CD1c-positive myeloid dendritic cell (primary cell): Measurements from ENCODE around the gene OR14I1.

Source experiments
- DNase-seq: peaks from one replicate; pipeline ENCODE4 v3.0.0-alpha.2; 2016; ENCODE audit errors: extremely low spot score

The OR14I1 gene

GRCh38 chr1:248702714-248703113, at the start of gene OR14I1:
OR14I1 (minus strand) TSS chr1:248702766.
- DNase-seq, result no peak

GRCh38 chr1:248751635-248752034, 49.1 kb upstream of the OR14I1 start:
- DNase-seq, result no peak

DNA sequence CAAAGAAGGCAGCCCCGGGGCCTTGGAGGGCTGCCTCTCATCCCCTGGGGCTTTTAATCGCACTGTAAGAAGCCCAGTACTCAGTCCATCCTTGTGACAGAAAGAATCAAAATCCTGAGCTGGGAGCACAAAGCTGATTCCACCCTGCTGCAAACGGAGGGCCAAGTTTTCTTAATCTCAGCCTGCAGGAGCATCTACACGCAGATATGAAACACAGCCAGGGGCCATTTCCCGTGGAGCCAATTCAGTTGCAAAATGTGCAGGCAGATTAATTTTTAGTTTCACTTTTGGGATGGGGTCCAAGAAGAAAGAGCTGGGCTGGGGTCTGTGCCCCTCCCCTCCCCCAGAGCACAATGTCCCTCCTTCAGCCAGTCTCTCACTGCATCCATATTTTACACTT, 48.6 kb upstream of the OR14I1 start:
- DNase-seq, result no peak

DNA sequence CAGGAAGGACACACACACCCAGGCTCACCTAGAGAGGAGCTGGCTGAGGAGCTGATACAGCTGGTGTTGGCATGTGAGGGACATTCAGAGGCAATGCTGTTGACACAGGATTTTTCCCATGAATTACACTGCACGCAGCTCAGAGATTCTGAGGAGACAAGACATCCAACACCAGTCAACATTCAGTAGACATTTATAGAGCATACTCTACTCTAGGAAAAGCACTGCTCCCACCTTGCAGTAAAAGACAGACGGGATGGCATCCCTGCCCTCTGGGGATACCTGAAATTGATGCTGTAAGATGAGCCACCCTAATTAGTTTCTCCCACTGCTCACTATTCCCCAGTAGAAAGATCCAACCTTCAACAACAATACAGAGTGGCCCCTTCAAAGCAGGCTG, 47.9 kb upstream of the OR14I1 start:
- no peak for DNase-seq

- DNase-seq, result no peak
Observed at GRCh38 chr1:248748211-248748610, 45.6 kb upstream of the OR14I1 start.

GRCh38 chr1:248740876-248741275, 38.3 kb upstream of the OR14I1 start:
- no peak for DNase-seq

GRCh38 chr1:248739572-248740205, 37.1 kb upstream of the OR14I1 start:
- peak; percentile 34 for DNase-seq

- DNase-seq, result no peak
Observed at GRCh38 chr1:248737457-248737856, 34.9 kb upstream of the OR14I1 start.

- peak; percentile 24 for DNase-seq
Observed at GRCh38 chr1:248736977-248737376, 34.4 kb upstream of the OR14I1 start.

DNA sequence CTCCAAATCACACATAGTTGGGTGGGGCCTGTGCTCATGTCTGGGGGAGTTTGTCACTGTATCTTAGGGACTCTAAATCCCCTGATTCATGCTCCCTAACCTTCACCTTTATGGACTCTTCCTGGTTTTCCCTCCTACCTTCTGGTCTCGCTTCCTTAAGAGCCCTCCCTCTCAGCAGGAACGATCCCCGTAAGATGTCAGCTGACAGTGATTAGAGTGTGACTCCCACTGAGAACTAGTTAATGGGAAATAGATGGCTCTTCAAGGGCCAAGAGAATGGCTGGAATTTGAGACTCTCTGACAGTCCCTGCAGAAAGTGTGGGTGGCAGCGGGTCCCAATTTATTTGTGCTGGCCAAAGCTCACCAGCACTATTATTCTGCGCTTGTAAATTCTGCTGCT, 31.0 kb upstream of the OR14I1 start:
- DNase-seq, result no peak

- no peak for DNase-seq
Observed at GRCh38 chr1:248730507-248731335, 28.2 kb upstream of the OR14I1 start.

DNA sequence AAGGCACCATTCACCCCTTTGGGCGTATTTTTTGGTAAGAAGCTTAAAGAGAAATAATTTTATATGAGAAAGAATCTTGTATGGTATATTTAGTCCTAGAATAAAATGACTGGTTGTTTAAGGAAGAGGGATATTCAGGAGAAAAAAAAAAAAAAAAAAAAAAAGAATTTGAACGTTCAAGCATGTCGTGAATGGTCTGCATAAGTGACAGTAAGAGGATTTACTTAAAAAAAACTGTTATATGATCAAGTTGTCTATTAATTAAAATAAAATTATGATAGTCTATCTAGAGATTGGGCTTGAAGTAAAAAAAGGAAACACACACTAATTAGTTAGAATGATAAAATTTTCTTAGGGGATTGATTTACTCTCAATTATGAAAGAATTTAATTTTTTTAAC, 11.7 kb upstream of the OR14I1 start:
- no peak for DNase-seq

DNA sequence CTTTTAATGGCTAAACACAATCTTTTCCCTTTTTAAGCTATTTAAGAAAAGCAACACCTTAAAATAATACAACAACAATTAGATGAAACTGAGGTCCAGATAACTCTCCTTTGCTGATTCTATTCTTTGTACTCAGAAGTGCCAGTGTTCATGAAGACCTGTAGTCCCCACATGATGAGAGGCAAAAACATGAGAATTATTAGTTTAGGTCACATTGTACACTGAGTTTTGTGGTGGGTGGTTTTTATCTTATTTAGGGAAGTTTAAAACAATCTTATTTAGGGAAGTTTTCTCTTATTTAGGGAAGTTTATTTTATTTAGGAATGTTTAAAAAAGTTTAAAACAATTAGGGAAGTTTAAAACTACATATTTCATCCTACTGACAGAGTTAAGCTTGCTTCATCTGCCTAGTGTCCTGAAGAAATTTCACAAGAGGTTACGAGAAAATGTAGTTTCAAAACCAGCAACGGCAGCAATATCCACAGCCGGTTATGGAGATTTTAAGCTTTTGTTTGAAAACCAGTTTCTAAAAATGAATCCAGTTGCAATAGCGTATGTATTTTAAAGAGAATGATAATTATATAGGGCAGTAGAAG, 7.8 kb upstream of the OR14I1 start:
- peak; percentile 83 for DNase-seq

GRCh38 chr1:248704606-248705005, 2.0 kb upstream of the OR14I1 start:
- no peak for DNase-seq

DNA sequence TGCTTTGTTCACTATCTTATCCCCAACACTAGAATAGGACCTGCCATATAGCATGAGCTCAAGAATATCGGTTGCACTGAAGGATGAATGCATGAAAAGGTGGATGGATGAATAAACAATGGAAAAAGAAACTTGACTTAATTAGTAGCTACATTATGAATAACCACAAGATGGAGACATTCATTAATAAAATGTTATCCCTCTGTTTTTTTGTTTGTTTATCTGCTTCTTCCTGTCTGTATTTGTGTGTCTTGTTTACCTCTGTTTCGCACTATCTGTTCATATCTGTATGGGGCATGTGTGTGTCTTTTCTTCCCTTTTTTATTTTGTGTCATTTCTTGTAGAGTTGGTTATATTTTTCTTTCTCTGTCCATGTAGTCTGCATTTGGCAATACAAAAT, 1.1 kb upstream of the OR14I1 start:
- peak; percentile 20 for DNase-seq

- no peak for DNase-seq
Observed at GRCh38 chr1:248699099-248699498, 3.5 kb downstream of the OR14I1 start.

DNA sequence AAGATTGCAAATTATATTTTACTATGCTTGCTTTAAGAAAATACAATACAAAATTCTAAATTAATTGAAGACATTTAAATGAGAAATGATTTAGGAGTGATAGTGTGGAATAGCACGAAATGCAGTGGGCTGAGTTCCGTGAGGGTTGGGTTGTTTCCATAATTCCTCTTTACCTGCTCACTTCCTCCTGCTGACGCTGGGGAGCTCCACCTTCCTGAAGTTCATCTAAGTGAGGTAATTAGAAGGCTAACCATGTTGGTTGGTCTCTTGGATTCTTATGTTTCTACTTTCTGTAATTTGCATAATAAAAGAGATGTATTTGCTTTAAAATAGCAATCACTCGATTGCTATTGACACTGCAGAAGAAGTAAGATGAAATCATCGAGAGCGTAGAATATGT, 4.7 kb downstream of the OR14I1 start:
- DNase-seq, result no peak

DNA sequence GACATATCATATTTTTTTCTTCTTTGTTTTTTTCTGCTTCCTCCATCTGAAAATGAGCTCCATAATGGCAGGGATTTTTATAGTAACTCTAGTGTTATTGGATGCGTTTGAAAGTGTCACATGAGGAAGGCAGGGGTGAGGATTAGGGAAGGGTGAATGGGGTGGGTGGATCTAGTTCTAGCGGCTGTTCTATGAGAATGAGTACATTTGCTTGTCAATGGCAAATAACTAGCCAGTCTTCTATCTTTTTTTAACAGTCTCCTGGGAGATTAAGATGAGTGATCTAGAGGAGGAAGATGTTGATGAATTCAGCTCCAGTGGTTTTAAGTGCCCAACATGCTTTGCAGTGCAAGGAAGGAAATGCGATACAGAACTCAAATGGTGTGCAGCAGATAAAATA, 5.8 kb downstream of the OR14I1 start:
- peak; percentile 63 for DNase-seq

DNA sequence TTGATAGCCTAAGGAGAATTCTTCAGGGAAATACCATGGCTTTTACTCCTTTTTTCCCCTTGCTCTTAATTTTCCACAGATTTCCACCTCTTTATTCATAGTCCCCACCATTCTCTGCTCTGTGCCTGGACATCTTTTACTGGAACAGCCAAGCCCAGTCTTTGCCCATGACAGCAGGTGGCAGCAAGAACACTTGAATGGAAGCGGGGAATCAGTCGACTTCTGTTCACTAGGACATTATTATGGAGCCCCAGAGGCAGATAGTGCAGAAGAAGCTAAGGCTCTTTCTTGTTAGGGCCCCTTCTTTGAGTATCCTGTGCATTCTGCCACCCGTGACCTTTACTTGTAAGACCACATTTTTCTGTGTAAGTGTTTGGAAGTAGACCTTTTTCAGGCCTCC, 6.3 kb downstream of the OR14I1 start:
- peak; percentile 14 for DNase-seq

GRCh38 chr1:248695451-248696132, 7.0 kb downstream of the OR14I1 start:
- DNase-seq, result peak; percentile 34

DNA sequence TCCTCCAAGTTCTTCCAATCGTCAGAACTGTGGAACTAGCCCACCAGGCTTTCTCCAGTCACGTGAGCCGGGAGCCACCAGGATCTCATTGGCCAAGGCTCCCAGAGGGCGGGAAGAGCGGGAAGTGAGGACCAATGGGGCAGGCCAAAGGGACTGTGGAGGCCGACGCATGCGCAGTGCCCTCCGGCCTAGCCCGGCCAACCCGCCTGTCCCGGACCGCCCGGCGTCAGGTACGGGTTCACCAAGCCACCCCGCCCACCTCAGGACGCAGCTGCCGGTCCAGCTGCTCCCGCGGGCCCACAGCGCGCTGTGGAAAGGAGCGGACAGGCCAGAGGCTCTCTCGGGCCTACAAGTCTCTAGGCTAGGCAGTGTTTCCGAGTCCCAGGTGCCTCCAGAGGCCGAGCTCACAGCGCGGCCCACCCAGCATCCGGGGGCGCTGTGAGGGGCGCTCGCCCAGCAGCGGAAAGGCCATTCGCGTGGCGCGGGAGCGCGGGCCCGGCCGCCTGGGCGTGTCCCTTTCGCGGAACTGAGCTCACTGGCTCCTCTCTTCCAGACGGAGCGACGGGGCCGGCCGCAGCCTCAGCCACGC, 10.9 kb downstream of the OR14I1 start:
- no peak for DNase-seq
